NCI-H226 (cell line): ENCODE measurements around the gene SCYGR8.

Source experiments
- DNase-seq: peaks from one replicate; pipeline ENCODE4 v3.0.0-alpha.2; 2015

The SCYGR8 gene

DNA sequence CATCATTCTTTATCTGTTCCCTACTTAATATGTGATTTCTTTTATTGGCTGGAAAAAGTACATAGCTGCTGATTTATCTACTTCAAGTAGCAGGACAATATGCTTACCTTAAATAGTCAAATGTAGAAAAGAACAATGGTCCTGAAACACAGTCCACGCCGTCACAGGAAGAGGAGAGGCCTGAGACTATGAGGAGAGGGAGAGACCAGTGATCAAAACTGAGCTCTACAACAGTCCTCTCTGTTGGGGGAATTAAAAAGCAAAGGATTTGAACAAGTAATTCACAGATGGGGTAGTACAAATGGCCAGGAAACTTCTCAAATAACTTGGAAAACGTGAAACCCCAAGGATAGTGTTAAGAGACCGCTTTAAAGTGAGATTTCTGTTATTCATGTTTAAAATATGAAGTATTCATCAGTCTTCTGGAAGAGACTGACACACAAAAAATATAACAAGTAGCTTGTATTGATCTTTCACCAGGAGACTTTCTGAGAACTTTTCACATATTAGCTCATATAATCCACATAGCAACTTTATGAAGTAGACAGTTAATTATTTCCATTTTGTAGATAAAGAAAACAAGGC, 20.2 kb downstream of the SCYGR8 start:
- no peak for DNase-seq

GRCh38 chr2:227766373-227766883, 20.7 kb downstream of the SCYGR8 start:
- DNase-seq, result peak; percentile 62

GRCh38 chr2:227767830-227768229, 22.1 kb downstream of the SCYGR8 start:
- no peak for DNase-seq

DNA sequence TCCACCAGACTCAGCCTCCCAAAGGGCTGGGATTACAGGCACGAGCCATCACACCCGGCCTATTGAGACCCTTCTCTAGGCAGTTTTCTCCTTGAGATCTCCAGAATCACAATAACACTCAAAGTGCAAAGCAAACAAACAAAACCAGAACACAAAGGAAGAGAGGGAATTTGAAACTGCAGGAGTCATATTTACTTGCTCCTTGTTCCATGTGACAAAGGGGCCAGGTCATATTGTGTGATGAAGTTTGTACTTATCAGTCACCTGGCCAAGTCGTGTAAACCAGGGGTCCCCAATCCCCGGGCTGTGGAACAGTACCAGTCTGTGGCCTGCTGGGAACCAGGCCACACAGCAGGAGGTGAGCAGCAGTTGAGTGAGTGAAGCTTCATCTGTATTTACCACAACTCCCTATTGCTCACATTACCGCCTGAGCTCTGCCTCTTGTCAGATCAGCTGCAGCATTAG, 26.5 kb downstream of the SCYGR8 start:
- DNase-seq, result no peak

DNA sequence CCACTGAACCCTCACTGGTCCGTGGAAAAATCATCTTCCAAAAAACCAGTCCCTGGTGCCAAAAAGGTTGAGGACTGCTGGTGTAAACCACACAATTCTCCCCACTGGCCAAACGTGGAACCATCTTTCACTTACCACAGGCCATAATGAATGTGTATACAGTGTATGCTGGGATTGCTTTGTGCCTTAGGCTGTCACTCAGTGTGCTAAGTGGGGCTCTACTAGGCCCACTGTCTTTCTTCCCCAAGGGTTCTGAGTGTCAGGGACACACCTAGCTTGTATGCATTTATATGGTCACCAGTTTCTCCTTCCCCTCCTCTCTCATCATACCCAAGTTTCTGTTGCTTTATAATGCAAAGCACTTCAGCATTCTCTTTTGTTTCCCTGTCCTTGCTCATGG, 27.2 kb downstream of the SCYGR8 start:
- DNase-seq, result no peak

GRCh38 chr2:227774011-227774624, 28.4 kb downstream of the SCYGR8 start:
- DNase-seq, result no peak

DNA sequence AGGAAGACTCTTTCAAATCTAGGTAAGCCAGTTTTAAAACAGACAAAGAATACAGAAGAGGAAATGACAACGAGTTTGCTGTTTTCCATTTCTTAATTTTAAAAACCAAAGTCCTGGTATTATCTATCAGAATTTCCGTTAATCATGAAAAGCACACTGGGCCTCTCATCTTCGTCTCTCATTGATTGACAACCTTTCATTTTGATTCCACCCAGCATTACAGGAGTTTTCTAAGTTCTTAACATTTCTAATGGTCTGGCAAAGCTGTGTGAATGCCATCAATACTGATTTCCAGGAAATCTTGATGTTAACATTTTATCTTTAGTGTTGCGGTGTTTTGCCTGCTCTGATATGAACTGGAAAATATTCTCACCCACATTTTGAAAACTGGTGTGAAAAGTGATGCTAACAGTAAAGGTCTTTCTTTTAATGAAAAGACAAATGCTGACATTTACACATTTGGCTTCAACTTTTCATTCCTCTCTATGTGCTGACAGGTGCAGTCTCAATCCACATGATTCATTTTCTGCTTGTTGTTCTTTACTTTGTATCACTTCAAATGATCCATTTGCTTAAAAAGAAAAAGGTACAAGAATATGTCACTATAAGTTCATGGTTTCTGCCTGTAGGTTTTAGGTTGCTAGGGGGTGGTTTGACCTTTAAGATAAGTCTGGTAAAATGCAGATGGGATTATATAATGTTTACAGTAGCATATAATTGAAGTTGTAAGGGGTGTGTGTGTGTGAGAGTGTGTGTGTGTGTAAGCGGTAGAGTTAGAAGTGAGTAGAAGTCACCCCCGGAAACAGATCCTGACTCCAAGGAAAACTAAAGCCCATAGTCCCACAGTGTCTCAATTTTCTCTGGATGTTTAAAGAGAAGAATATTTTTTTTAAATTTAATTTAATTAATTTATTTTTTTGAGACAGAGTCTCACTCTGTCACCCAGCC, 29.5 kb downstream of the SCYGR8 start:
- DNase-seq, result no peak

- no peak for DNase-seq
Measured at GRCh38 chr2:227780981-227781615, 35.4 kb downstream of the SCYGR8 start.

- DNase-seq, result no peak
Measured at GRCh38 chr2:227781841-227782240, 36.1 kb downstream of the SCYGR8 start.

- DNase-seq, result no peak
Measured at GRCh38 chr2:227782804-227783203, 37.1 kb downstream of the SCYGR8 start.

- DNase-seq, result no peak
Measured at GRCh38 chr2:227783404-227784138, 37.9 kb downstream of the SCYGR8 start.

DNA sequence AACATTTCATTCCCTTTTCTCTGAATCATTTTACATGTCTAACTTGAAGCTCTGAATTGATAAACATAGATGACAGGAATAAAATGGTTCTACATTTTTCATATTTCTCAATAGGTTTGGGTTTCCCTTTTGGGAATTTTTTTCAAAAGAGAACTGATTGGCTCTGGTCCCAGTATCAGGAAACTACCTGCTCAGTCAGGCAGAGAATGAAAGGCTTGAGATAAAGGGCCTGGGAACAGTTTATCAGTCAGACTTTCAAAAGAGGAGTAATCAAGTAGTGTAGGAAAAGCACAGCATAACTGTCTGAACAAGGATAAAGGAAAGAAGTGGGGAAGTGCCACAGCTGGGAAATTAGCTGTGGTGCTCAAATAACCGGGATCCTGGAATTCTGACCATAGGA, 39.6 kb downstream of the SCYGR8 start:
- DNase-seq, result peak; percentile 67

GRCh38 chr2:227788561-227789018, 42.9 kb downstream of the SCYGR8 start:
- peak; percentile 72 for DNase-seq

GRCh38 chr2:227789803-227790202, 44.1 kb downstream of the SCYGR8 start:
- DNase-seq, result no peak

DNA sequence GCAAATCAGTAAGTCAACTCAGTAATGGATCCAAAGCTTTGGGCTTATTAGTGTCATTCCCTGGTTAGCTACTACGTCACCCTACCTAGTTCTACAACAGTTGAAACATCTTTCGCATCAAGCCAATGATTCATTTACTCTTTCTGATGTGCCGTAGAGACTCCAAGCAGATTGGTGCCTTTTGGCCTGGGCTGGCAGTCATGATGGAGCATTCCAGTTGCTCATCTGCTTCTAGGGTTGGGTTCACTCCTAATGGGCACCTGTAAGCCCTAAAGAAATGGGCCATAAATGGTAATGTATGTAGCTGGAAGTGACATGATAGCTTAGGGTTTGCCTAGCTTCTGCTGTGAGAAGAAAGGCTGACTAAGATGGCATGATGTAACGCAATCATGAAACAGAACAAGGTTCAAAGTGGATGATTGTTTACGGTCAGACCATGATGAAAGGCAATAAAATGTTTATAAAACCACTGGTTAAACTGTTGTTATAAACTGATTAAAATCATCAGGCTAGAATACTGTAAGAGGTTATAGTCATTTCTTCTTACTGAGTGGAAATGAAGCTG, 47.5 kb downstream of the SCYGR8 start:
- no peak for DNase-seq
